ENCODE results near the gene LIFR. TPM values are rescaled to one million over a fixed set of nuclear protein-coding genes. Genes with fewer than 3 reads are reported as not detected.
A peak's percentile ranks its signal among the peaks of the same experiment; 100 is the strongest.

The LIFR gene
- total RNA-seq (10 to 100 TPM; 49.9 to 63.9 TPM), polyA plus RNA-seq (ENCODE audit: insufficient read depth, low read depth, low replicate concordance) (19.7 TPM)
- long read RNA-seq, donor 1, full-length matches to known transcripts, result 5 of 5 reads
- long read RNA-seq, donor 1, partial matches to known transcripts, result 0 of 5 reads
- long read RNA-seq, donor 1, other reads (novel, unspliced or antisense), result 0 of 5 reads
- long read RNA-seq, donor 2, result 0 reads

- Histone ChIP-seq H3K27ac (peak within 1 kb of the TSS; percentile 95 to 99), H3K27me3 (no peaks in the 10 kb centered on the region), H3K4me3 (peak within 1 kb of the TSS; percentile 89 to 99), H3K36me3 (ENCODE audit: low read depth, missing control alignments) (no peaks in the 10 kb centered on the region), H3K4me1 (peaks cover 11% of the 10 kb centered on the region), H3K9me3 (no peaks in the 10 kb centered on the region)
- peak; percentile 92 for DNase-seq
- no peak for TF ChIP-seq CTCF (IDR thresholded peaks at IDR 0.05)
- TF ChIP-seq POLR2A (IDR thresholded peaks at IDR 0.05), result no peak
- intact Hi-C loops (cut with DNase I; ENCODE audit: low total_unique reads), result loop anchor here (10.0 kb wide), 1 partner anchor 92 kb away; no protein-coding TSS in a partner anchor
- WGBS, 2 donors, result 0 to 2% methylated on average over 35 to 37 of the region's 88 CpGs
These were observed at the start of gene LIFR for GRCh38 chr5:38556599-38557307. LIFR (minus strand) TSS chr5:38556646; CDS start chr5:38530647, 25,999 bp downstream.

GRCh38 chr5:38605610-38606009 is 49.2 kb upstream of the LIFR start:
- no peak for DNase-seq
- no peaks in the 10 kb centered on the region for H3K27me3 ChIP-seq
- 88 to 89% methylated on average over 7 of the region's 7 CpGs for WGBS, 2 donors
- H3K27ac ChIP-seq, result no peak overlapping the region
- intact Hi-C loops (cut with DNase I; ENCODE audit: low total_unique reads), result no loop called here
- H3K4me1 ChIP-seq, result peaks cover 27% of the 10 kb centered on the region
- no peak for TF ChIP-seq POLR2A (IDR thresholded peaks at IDR 0.05)
- no peak for TF ChIP-seq CTCF (IDR thresholded peaks at IDR 0.05)
- no peaks in the 10 kb centered on the region for H3K36me3 ChIP-seq (ENCODE audit: low read depth, missing control alignments)
- no peaks in the 10 kb centered on the region for H3K9me3 ChIP-seq
- H3K4me3 ChIP-seq, result no peak overlapping the region

GRCh38 chr5:38603691-38604090 is 47.2 kb upstream of the LIFR start:
- H3K27ac ChIP-seq, result no peak overlapping the region
- 85 to 93% methylated on average over 3 of the region's 3 CpGs for WGBS, 2 donors
- H3K4me1 ChIP-seq, result peaks cover 19% of the 10 kb centered on the region
- no peak for TF ChIP-seq POLR2A (IDR thresholded peaks at IDR 0.05)
- H3K27me3 ChIP-seq, result no peaks in the 10 kb centered on the region
- no peaks in the 10 kb centered on the region for H3K36me3 ChIP-seq (ENCODE audit: low read depth, missing control alignments)
- no peak overlapping the region for H3K4me3 ChIP-seq
- H3K9me3 ChIP-seq, result no peaks in the 10 kb centered on the region
- DNase-seq, result no peak
- intact Hi-C loops (cut with DNase I; ENCODE audit: low total_unique reads), result no loop called here

GRCh38 chr5:38602641-38603040 is 46.2 kb upstream of the LIFR start:
- H3K9me3 ChIP-seq, result no peaks in the 10 kb centered on the region
- peaks cover 16% of the 10 kb centered on the region for H3K4me1 ChIP-seq
- no peaks in the 10 kb centered on the region for H3K36me3 ChIP-seq (ENCODE audit: low read depth, missing control alignments)
- no peak for DNase-seq
- intact Hi-C loops (cut with DNase I; ENCODE audit: low total_unique reads), result no loop called here
- H3K27ac ChIP-seq, result no peak overlapping the region
- H3K4me3 ChIP-seq, result no peak overlapping the region
- no peaks in the 10 kb centered on the region for H3K27me3 ChIP-seq
- WGBS, 2 donors, result 88 to 91% methylated on average over 5 of the region's 5 CpGs
- TF ChIP-seq POLR2A (IDR thresholded peaks at IDR 0.05) (no peak), CTCF (IDR thresholded peaks at IDR 0.05) (no peak)

GRCh38 chr5:38601863-38602298 is 45.4 kb upstream of the LIFR start:
- Histone ChIP-seq H3K4me3 (no peak overlapping the region), H3K9me3 (no peaks in the 10 kb centered on the region), H3K36me3 (ENCODE audit: low read depth, missing control alignments) (no peaks in the 10 kb centered on the region), H3K4me1 (peaks cover 16% of the 10 kb centered on the region), H3K27me3 (no peaks in the 10 kb centered on the region), H3K27ac (peak overlapping the region in 1 of 2 donors; percentile 36)
- 76 to 78% methylated on average over 4 of the region's 4 CpGs for WGBS, 2 donors
- TF ChIP-seq POLR2A (IDR thresholded peaks at IDR 0.05) (no peak), CTCF (IDR thresholded peaks at IDR 0.05) (no peak)
- no peak for DNase-seq
- intact Hi-C loops (cut with DNase I; ENCODE audit: low total_unique reads), result no loop called here
